CD4-positive, alpha-beta T cell treated with Interleukin-4 for 4 hours (primary cell): ENCODE data around the gene SLX4IP.
"Not testable (repeated sequence)": the region's sequence is repeated elsewhere in the genome, so short reads cannot be mapped to it uniquely, and the experiment has no call there.

Experiments used
- DNase-seq: peaks from one replicate; pipeline ENCODE4 v3.0.0-alpha.2; 2020

SLX4IP gene

GRCh38 chr20:10434832-10435812, at the start of gene SLX4IP:
Gene SLX4IP, plus strand, starts transcription at chr20:10435305. Its CDS starts 22,900 bp downstream, at chr20:10458205.
- DNase-seq, result peak; percentile 95

- no peak for DNase-seq
These were observed 49.1 kb upstream of the SLX4IP start for GRCh38 chr20:10385850-10386544.

- no peak for DNase-seq
These were observed 47.4 kb upstream of the SLX4IP start for GRCh38 chr20:10387686-10388085.

- DNase-seq, result no peak
These were observed 46.5 kb upstream of the SLX4IP start for GRCh38 chr20:10388597-10388996.

GRCh38 chr20:10390709-10391108, 44.4 kb upstream of the SLX4IP start:
- DNase-seq, result no peak

GRCh38 chr20:10394752-10395151, 40.4 kb upstream of the SLX4IP start:
- not testable (repeated sequence) for DNase-seq

- DNase-seq, result no peak
These were observed 36.2 kb upstream of the SLX4IP start for GRCh38 chr20:10398834-10399369.

- DNase-seq, result no peak
These were observed 32.0 kb upstream of the SLX4IP start for GRCh38 chr20:10402938-10403608.

GRCh38 chr20:10404023-10404628, 31.0 kb upstream of the SLX4IP start:
- no peak for DNase-seq

GRCh38 chr20:10404959-10405530, 30.1 kb upstream of the SLX4IP start:
- DNase-seq, result no peak

GRCh38 chr20:10408108-10408813, 26.8 kb upstream of the SLX4IP start:
- no peak for DNase-seq

- no peak for DNase-seq
These were observed 23.4 kb upstream of the SLX4IP start for GRCh38 chr20:10411673-10412072.

- no peak for DNase-seq
These were observed 22.3 kb upstream of the SLX4IP start for GRCh38 chr20:10412591-10413408.

- DNase-seq, result no peak
These were observed 20.0 kb upstream of the SLX4IP start for GRCh38 chr20:10415013-10415650.

- DNase-seq, result not testable (repeated sequence)
These were observed 17.9 kb upstream of the SLX4IP start for GRCh38 chr20:10417218-10417617.

GRCh38 chr20:10419550-10420133, 15.5 kb upstream of the SLX4IP start:
- no peak for DNase-seq

- no peak for DNase-seq
These were observed 11.4 kb upstream of the SLX4IP start for GRCh38 chr20:10423735-10424134.

- peak; percentile 49 for DNase-seq
These were observed 7.9 kb upstream of the SLX4IP start for GRCh38 chr20:10427060-10427692.

- peak; percentile 24 for DNase-seq
These were observed 7.1 kb upstream of the SLX4IP start for GRCh38 chr20:10428008-10428407.
